A549 (cell line): ENCODE results near the gene IGHMBP2.

Source experiments
- ESRRA ChIP-seq: fragments of 150-350 bp; IDR thresholded peaks from 2 replicates; pipeline ENCODE4 v1.6.1; 2014; ENCODE audit warnings: mild to moderate bottlenecking, low read length, borderline replicate concordance
- HDAC2 ChIP-seq: fragments of 200-600 bp; sonication (generic); IDR thresholded peaks from 2 replicates; pipeline ENCODE4 v1.6.1; 2016
- RAD21 ChIP-seq, 2 experiments: fragments of >200 bp in 1 of 2; sonication (Bioruptor Twin) in 1 of 2; formaldehyde crosslinking in 1 of 2; IDR thresholded peaks in 1 of 2; conservative IDR thresholded peaks in 1 of 2; 2 replicates in 1 of 2; 3 replicates in 1 of 2; pipeline ENCODE4 v1.6.1; 2012 to 2018; ENCODE audit warnings: inconsistent platforms in 1 of 2
- RNF2 ChIP-seq: fragments of 200-600 bp; sonication (generic); IDR thresholded peaks from 2 replicates; pipeline ENCODE4 v1.6.1; 2016; ENCODE audit warnings: low read depth, mild to moderate bottlenecking, antibody characterized with exemption, moderate library complexity, borderline replicate concordance

- TF ChIP-seq HDAC2 = no peak
- no peak for TF ChIP-seq RNF2
- TF ChIP-seq ESRRA = no peak
- no peak for TF ChIP-seq RAD21 (conservative IDR thresholded peaks at IDR 0.05 in 1 of 2, IDR thresholded peaks at IDR 0.05 in 1 of 2)
Observed at GRCh38 chr11:68932358-68932757, 28.7 kb downstream of the IGHMBP2 start.
